Measurements from ENCODE around the gene ATP6V1G2. TPM values are rescaled to one million over a fixed set of nuclear protein-coding genes. Genes with fewer than 3 reads are reported as not detected.
A peak's percentile ranks its signal among the peaks of the same experiment; 100 is the strongest.

Gene ATP6V1G2
- total RNA-seq, 6 experiments from 2014 or later = 0.29 to 0.43 (median 0.42) TPM; not detected in 3

DNA sequence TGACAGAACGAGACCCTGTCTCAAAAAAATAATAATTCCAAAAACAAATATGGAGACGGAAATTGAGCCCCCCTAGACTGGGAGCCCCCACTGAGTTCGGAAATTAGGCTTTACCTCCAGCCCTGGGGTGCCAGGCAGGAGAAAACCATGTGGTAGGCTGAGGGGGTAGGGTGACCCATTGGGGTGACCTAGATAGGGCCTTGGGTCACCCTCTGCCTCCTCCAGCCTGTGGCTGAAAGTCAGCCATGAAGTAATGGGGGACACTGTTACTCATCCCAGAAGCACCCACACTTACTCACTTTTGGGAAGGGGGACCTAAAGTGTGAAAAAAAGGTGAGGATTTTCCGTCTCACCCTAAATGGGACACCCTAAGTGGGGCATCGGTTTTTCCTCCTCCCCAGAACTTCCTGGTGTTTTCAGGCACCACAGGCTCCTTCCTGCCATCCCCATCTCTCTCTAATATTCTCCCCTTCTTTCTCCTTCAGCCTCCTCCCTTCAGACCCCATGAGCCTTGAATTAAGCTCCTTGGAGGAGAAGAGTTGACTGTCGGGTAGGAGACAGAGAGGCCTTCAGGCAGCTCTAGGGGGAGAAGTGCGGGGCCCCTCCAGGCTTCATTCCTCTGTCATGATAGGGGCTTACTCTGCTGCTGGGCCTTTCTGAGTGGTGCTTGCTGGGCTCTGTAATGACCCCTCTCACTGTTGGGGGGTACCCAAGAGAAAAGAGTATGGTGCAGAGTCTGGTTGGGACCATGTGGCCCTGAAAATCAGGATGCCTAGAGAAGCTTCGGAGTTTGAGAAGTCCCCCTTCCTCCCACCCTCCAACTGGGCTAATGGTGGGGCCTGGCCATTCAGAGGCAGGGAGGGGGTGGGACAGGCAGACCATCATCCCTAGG is 33.4 kb upstream of the ATP6V1G2 start:
- Histone ChIP-seq H3K27ac (no peak overlapping the region), H3K4me3 (no peak overlapping the region), H3K27me3 (no peaks in the 10 kb centered on the region), H3K36me3 (no peaks in the 10 kb centered on the region), H3K4me1 (no peaks in the 10 kb centered on the region), H3K9me3 (no peaks in the 10 kb centered on the region)
- ATAC-seq = no peak
- WGBS (ENCODE audit: insufficient coverage, low coverage, low lambda C conversion rate, missing lambda C conversion rate) = 88% methylated on average over 6 of the region's 8 CpGs
- intact Hi-C loops (cut with DNase I) = no loop called here
- DNase-seq = peak in 1 of 3 donors; percentile 11
- TF ChIP-seq, protein P1, sequence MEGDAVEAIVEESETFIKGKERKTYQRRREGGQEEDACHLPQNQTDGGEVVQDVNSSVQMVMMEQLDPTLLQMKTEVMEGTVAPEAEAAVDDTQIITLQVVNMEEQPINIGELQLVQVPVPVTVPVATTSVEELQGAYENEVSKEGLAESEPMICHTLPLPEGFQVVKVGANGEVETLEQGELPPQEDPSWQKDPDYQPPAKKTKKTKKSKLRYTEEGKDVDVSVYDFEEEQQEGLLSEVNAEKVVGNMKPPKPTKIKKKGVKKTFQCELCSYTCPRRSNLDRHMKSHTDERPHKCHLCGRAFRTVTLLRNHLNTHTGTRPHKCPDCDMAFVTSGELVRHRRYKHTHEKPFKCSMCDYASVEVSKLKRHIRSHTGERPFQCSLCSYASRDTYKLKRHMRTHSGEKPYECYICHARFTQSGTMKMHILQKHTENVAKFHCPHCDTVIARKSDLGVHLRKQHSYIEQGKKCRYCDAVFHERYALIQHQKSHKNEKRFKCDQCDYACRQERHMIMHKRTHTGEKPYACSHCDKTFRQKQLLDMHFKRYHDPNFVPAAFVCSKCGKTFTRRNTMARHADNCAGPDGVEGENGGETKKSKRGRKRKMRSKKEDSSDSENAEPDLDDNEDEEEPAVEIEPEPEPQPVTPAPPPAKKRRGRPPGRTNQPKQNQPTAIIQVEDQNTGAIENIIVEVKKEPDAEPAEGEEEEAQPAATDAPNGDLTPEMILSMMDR (IDR thresholded peaks at IDR 0.05) = no peak
- TF ChIP-seq POLR2A (IDR thresholded peaks at IDR 0.05) = no peak

DNA sequence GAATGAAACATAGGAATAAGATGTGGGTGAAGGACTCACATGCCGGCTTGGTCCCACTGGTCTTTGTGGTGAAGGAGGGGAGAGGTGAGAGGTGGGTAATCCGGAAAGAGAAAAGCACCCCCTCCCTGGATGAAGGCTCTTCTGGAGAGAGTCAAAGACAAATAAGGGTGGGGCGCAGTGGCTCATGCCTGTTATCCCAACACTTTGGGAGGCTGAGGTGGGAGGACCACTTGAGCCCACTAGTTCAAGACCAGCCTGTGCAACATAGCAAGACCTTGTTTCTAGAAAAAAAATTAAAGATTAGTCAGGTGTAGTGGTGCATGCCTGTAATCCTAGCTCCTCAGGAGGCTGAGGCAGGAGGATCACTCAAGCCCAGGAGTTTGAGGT is 32.7 kb upstream of the ATP6V1G2 start:
- Histone ChIP-seq H3K36me3 (no peaks in the 10 kb centered on the region), H3K27me3 (no peaks in the 10 kb centered on the region), H3K27ac (no peak overlapping the region), H3K9me3 (no peaks in the 10 kb centered on the region), H3K4me1 (no peaks in the 10 kb centered on the region), H3K4me3 (no peak overlapping the region)
- DNase-seq (peak in 1 of 3 donors; percentile 27), ATAC-seq (no peak)
- TF ChIP-seq, protein P1 (IDR thresholded peaks at IDR 0.05) = no peak
- no peak for TF ChIP-seq POLR2A (IDR thresholded peaks at IDR 0.05)
- 78% methylated on average over 3 of the region's 3 CpGs for WGBS (ENCODE audit: insufficient coverage, low coverage, low lambda C conversion rate, missing lambda C conversion rate)
- intact Hi-C loops (cut with DNase I) = no loop called here

DNA sequence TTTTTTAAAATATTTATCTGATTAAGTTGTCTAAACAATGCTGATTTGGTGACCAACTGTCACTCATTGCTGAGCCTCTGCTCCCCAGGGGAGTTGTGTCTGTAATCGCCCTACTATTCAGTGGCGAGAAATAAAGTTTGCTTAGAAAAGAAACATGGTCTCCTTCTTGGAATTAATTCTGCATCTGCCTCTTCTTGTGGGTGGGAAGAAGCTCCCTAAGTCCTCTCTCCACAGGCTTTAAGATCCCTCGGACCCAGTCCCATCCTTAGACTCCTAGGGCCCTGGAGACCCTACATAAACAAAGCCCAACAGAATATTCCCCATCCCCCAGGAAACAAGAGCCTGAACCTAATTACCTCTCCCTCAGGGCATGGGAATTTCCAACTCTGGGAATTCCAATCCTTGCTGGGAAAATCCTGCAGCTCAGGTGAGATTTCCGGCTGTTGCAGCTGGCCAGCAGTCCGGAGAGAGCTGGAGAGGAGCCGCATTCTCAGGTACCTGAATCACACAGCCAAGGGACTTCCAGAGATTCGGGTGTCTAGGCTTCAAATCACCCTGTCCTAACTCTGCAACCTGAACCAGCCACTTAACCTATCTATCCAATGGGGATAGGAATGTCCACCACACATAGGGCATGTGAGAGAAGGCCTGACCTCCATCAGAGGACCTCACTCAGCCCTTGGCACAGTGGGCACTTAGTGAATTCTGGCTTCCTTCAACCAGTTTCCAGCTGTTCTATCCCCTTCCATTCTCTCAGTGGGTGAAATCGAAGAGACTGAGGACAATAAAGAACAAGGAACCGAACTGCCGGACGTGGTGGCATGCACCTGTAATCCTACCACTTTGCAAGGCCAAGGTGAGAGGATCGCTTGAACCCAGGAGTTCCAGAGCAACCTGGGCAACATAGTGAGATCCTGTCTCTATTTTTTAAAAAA is 32.0 kb upstream of the ATP6V1G2 start:
- H3K27ac ChIP-seq = no peak overlapping the region
- H3K4me3 ChIP-seq = no peak overlapping the region
- intact Hi-C loops (cut with DNase I) = no loop called here
- no peaks in the 10 kb centered on the region for H3K36me3 ChIP-seq
- DNase-seq (peak in 1 of 3 donors; percentile 25), ATAC-seq (no peak)
- no peaks in the 10 kb centered on the region for H3K4me1 ChIP-seq
- no peaks in the 10 kb centered on the region for H3K9me3 ChIP-seq
- no peak for TF ChIP-seq POLR2A (IDR thresholded peaks at IDR 0.05)
- TF ChIP-seq, protein P1 (IDR thresholded peaks at IDR 0.05) = no peak
- whole genome bisulfite sequencing (ENCODE audit: insufficient coverage, low coverage, low lambda C conversion rate, missing lambda C conversion rate) = 68% methylated on average over 12 of the region's 12 CpGs
- no peaks in the 10 kb centered on the region for H3K27me3 ChIP-seq

DNA sequence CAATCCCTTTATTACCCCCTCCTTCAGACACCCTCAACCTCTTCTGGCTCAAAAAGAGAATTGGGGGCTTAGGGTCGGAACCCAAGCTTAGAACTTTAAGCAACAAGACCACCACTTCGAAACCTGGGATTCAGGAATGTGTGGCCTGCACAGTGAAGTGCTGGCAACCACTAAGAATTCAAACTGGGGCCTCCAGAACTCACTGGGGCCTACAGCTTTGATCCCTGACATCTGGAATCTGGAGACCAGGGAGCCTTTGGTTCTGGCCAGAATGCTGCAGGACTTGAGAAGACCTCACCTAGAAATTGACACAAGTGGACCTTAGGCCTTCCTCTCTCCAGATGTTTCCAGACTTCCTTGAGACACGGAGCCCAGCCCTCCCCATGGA is 31.2 kb upstream of the ATP6V1G2 start:
- WGBS (ENCODE audit: insufficient coverage, low coverage, low lambda C conversion rate, missing lambda C conversion rate) = 84% methylated on average over 3 of the region's 3 CpGs
- Histone ChIP-seq H3K4me3 (no peak overlapping the region), H3K27ac (no peak overlapping the region), H3K27me3 (no peaks in the 10 kb centered on the region), H3K4me1 (no peaks in the 10 kb centered on the region), H3K36me3 (no peaks in the 10 kb centered on the region), H3K9me3 (no peaks in the 10 kb centered on the region)
- TF ChIP-seq, protein P1 (IDR thresholded peaks at IDR 0.05) = no peak
- no peak for TF ChIP-seq POLR2A (IDR thresholded peaks at IDR 0.05)
- no peak for DNase-seq
- intact Hi-C loops (cut with DNase I) = no loop called here
- ATAC-seq = no peak
